PC-9 (cell line): ENCODE data around the gene DNAL4. TPM values are rescaled to one million over a fixed set of nuclear protein-coding genes. Genes with fewer than 3 reads are reported as not detected.

Source experiments
- BruUV-seq: library from RNA; stranded (reverse); fragments of 400-500 nt; replicated peaks from 2 replicates; lab custom pipeline; 2021; lab: Mats Ljungman, UMichigan
- CTCF ChIA-PET: fragments of 300-600 bp; sonication (Branson Sonifier 250); formaldehyde crosslinking; loops from one replicate; lab custom pipeline; 2022; ENCODE audit warnings: antibody characterized with exemption; lab: Charles Lee
- POLR2A ChIA-PET: fragments of 300-600 bp; sonication (Branson Sonifier 250); formaldehyde crosslinking; loops from one replicate; lab custom pipeline; 2022; ENCODE audit warnings: antibody characterized with exemption; ENCODE audit not compliant: unreplicated experiment; lab: Charles Lee
- DNase-seq, 2 experiments: peaks; one replicate each; pipeline versions ENCODE4 v3.0.0 to v3.0.0-alpha.2; 2015 to 2022; ENCODE audit warnings: mixed read lengths in 1 of 2
- H2AFZ ChIP-seq: fragments of 200-600 bp; sonication (generic); 2 replicates; pipeline ENCODE4 v1.8.1; 2017; ENCODE audit warnings: antibody characterized with exemption
- H3F3A ChIP-seq: fragments of 200-600 bp; sonication (generic); 2 replicates; pipeline ENCODE4 v1.8.1; 2017; ENCODE audit warnings: antibody characterized with exemption, mild to moderate bottlenecking, low read depth; ENCODE audit not compliant: insufficient read depth
- H3K27ac ChIP-seq: fragments of 200-600 bp; sonication (generic); 2 replicates; pipeline ENCODE4 v1.6.1; 2016; ENCODE audit warnings: mixed run types
- H3K27me3 ChIP-seq: fragments of 200-600 bp; sonication (generic); 2 replicates; pipeline ENCODE4 v1.6.1; 2016; ENCODE audit warnings: low read depth, mixed run types; ENCODE audit not compliant: insufficient read depth
- H3K36me3 ChIP-seq: fragments of 200-600 bp; sonication (generic); 2 replicates; pipeline ENCODE4 v1.6.1; 2016; ENCODE audit warnings: low read depth, mixed run types
- H3K4me1 ChIP-seq: fragments of 200-600 bp; sonication (generic); replicated peaks from 2 replicates; pipeline ENCODE4 v1.6.1; 2016; ENCODE audit warnings: mixed run types; ENCODE audit not compliant: insufficient read depth
- H3K4me2 ChIP-seq: fragments of 200-600 bp; sonication (generic); 2 replicates; pipeline ENCODE4 v1.6.1; 2017; ENCODE audit warnings: mixed run types
- H3K4me3 ChIP-seq: fragments of 200-600 bp; sonication (generic); 2 replicates; pipeline ENCODE4 v1.6.1; 2016; ENCODE audit warnings: mixed run types
- H3K79me2 ChIP-seq: fragments of 200-600 bp; sonication (generic); 2 replicates; pipeline ENCODE4 v1.6.1; 2017; ENCODE audit warnings: low read depth, mixed run types
- H3K9me2 ChIP-seq: fragments of 200-600 bp; sonication (generic); 2 replicates; pipeline ENCODE4 v1.8.1; 2017; ENCODE audit warnings: mild to moderate bottlenecking; ENCODE audit not compliant: insufficient read depth
- H3K9me3 ChIP-seq: fragments of 200-600 bp; sonication (generic); 2 replicates; pipeline ENCODE4 v1.8.1; 2016; ENCODE audit warnings: low read depth; ENCODE audit not compliant: insufficient read depth
- H4K20me1 ChIP-seq: fragments of 200-600 bp; sonication (generic); 2 replicates; pipeline ENCODE4 v1.8.1; 2017; ENCODE audit not compliant: insufficient read depth
- EZH2 ChIP-seq: fragments of 200-600 bp; sonication (generic); IDR thresholded peaks from 2 replicates; pipeline ENCODE4 v1.8.0; 2017; ENCODE audit warnings: antibody characterized with exemption, low read depth
- intact Hi-C: fragments of 100-400 bp; cut with micrococcal nuclease; formaldehyde crosslinking; loops from one replicate; pipeline ENCODE4 v1.10.0; 2022; ENCODE audit not compliant: unreplicated experiment
- total RNA-seq: library from RNA; stranded (reverse); gene quantifications from 2 replicates; pipeline ENCODE4 v1.2.3, GENCODE V29; 2021
- TF ChIP-seq, protein P1 (sequence below): fragments of 200-600 bp; sonication (generic); conservative IDR thresholded peaks from 2 replicates; pipeline ENCODE4 v1.6.1; 2017; ENCODE audit warnings: mixed run types, antibody characterized with exemption, mild to moderate bottlenecking, moderate library complexity

DNAL4 gene
- total RNA-seq, 1 experiment from 2014 or later, result 50.3 TPM

GRCh38 chr22:38772623-38772873 lies 21.4 kb downstream of the DNAL4 start:
- Histone ChIP-seq H4K20me1 (no peaks in the 10 kb centered on the region), H3F3A (0 out of 2 replicates have a peak, but pooled peaks cover 4% of the 10 kb centered on the region), H3K27me3 (no peaks in the 10 kb centered on the region), H2AFZ (no peak overlapping the region), H3K9me2 (no peaks in the 10 kb centered on the region), H3K79me2 (no peaks in the 10 kb centered on the region), H3K36me3 (no peaks in the 10 kb centered on the region), H3K27ac (no peak overlapping the region), H3K9me3 (no peaks in the 10 kb centered on the region), H3K4me2 (no peak overlapping the region), H3K4me3 (no peak overlapping the region), H3K4me1 (no peaks in the 10 kb centered on the region)
- CTCF ChIA-PET, result no interaction called here
- intact Hi-C loops, result no loop called here
- no peak for DNase-seq
- TF ChIP-seq EZH2, result no peak
- POLR2A ChIA-PET, result no interaction called here
- no TSS peak for BruUV-seq

DNA sequence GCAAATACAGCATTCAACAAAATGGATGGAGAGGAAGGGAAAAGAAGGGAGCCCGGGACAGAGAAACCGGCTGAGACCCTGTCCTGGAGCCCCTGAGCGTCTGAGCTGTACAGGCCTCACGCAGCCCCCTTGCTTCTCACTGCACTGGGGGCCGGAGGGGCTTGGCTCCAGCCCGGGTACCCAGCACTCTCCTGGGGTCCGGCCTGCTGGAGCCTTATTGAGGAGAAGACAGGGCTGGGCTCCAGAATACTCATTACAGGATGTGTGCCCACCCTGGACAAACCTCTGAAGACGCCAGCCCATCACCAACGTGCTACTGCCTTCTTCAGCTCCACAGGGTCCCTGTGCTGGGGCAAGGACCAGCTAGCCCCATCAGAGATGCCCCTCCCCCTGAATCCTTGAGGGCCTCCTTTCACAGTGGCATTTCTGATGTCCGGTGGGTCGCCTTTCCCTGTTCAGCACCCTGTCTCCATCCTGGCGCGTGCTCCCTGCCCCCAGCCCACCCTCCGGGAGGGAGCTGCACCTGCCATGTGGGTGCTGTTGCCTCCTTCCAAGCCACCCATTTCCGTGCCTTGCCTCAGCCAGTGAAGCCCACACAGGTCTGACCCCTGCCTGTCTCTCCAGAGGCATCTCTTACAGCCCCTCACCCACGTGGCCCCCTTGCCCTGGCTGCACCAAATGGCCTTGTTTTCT lies 23.5 kb downstream of the DNAL4 start:
- POLR2A ChIA-PET, result no interaction called here
- intact Hi-C loops, result no loop called here

DNA sequence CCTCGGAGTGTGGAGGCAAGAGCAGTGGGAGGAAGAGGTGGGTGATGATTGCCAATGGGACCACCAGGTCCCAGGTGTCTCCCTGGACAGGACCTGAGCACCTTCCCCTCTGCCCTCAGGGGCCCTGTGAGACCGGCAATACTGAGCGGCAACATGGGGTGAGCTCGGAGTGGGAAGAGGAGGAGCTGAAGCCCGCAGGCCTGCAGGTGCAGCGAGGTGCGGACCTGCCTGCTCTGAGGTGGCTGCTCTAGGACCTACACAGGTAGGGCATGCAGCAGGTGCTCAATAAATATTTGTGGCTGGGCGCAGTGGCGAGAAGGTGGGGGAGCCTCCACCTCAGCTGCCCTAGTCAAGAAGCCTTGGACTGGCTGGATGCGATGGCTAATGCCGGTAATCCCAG lies 25.9 kb downstream of the DNAL4 start:
- Histone ChIP-seq H3K9me3 (no peaks in the 10 kb centered on the region), H3K9me2 (no peaks in the 10 kb centered on the region), H3K4me3 (no peak overlapping the region), H3K79me2 (no peaks in the 10 kb centered on the region), H3K27ac (no peak overlapping the region), H3F3A (peaks cover 14% of the 10 kb centered on the region), H4K20me1 (no peaks in the 10 kb centered on the region), H3K27me3 (no peaks in the 10 kb centered on the region), H3K4me2 (no peak overlapping the region), H3K4me1 (peaks cover 26% of the 10 kb centered on the region), H3K36me3 (no peaks in the 10 kb centered on the region), H2AFZ (no peak overlapping the region)
- ChIA-PET CTCF (interaction anchor here (1.4 to 1.7 kb wide), 2 partner anchors 75 to 1276 kb away, joined by 3 to 10 read pairs; partner anchors contain the start of gene NPTXR), POLR2A (no interaction called here)
- TF ChIP-seq, protein P1, sequence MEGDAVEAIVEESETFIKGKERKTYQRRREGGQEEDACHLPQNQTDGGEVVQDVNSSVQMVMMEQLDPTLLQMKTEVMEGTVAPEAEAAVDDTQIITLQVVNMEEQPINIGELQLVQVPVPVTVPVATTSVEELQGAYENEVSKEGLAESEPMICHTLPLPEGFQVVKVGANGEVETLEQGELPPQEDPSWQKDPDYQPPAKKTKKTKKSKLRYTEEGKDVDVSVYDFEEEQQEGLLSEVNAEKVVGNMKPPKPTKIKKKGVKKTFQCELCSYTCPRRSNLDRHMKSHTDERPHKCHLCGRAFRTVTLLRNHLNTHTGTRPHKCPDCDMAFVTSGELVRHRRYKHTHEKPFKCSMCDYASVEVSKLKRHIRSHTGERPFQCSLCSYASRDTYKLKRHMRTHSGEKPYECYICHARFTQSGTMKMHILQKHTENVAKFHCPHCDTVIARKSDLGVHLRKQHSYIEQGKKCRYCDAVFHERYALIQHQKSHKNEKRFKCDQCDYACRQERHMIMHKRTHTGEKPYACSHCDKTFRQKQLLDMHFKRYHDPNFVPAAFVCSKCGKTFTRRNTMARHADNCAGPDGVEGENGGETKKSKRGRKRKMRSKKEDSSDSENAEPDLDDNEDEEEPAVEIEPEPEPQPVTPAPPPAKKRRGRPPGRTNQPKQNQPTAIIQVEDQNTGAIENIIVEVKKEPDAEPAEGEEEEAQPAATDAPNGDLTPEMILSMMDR, result no peak
- intact Hi-C loops, result loop anchor here (1.0 to 5.0 kb wide), 7 partner anchors 74 to 759 kb away; partner anchors contain the start of genes NPTXR and RPL3
- DNase-seq, result no peak
- no TSS peak for BruUV-seq

More for the DNA sequence above, 23.5 kb downstream of the DNAL4 start:
- Histone ChIP-seq H3K4me2 (no peak overlapping the region), H4K20me1 (no peaks in the 10 kb centered on the region), H3K27me3 (no peaks in the 10 kb centered on the region), H3K27ac (no peak overlapping the region), H3K9me3 (no peaks in the 10 kb centered on the region), H3K36me3 (no peaks in the 10 kb centered on the region), H2AFZ (no peak overlapping the region), H3K4me3 (no peak overlapping the region), H3K4me1 (peaks cover 11% of the 10 kb centered on the region), H3F3A (peaks cover 10% of the 10 kb centered on the region), H3K9me2 (no peaks in the 10 kb centered on the region), H3K79me2 (no peaks in the 10 kb centered on the region)
- TF ChIP-seq, protein P1, result no peak
- CTCF ChIA-PET, result interaction anchor here (0.6 to 0.7 kb wide), 2 partner anchors 352 to 705 kb away, joined by 3 to 4 read pairs; no protein-coding TSS in a partner anchor
- no peak for DNase-seq
- BruUV-seq, result no TSS peak
